ENCODE data around the gene DYNLT4. TPM values are rescaled to one million over a fixed set of nuclear protein-coding genes. Genes with fewer than 3 reads are reported as not detected.
"Not testable (repeated sequence)": the region's sequence is repeated elsewhere in the genome, so short reads cannot be mapped to it uniquely, and the experiment has no call there.

The DYNLT4 gene
- total RNA-seq, 2 donors from 2014 or later = 1.5 TPM; not detected in 1

DNA sequence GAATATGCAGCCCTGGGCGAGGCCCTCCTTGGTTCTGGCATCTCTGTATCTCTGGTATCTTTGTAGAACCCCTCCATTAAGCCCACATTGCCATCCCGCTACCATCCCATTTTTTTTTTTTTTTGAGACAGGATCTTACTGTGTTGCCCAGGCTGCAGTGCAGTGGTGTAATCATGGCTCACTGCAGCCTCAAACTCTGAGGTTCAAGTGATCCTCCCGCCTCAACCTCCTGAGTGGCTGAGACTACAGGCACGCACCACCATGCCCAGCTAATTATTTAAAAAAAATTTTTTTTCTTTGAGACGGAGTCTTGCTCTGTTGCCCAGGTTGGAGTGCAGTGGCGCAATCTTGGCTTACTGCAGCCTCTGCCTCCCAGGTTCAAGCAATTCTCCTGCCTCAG is 17.2 kb upstream of the DYNLT4 start:
- not testable (repeated sequence) for H3K27me3 Mint-ChIP-seq (ENCODE audit: low read depth); H3K27ac Mint-ChIP-seq; ATAC-seq (replicated peaks in 1 of 2); H3K9me3 Mint-ChIP-seq; DNase-seq; H3K4me3 Mint-ChIP-seq; H3K36me3 Mint-ChIP-seq (ENCODE audit: insufficient read depth in 2 of 2)
- peaks cover 28% of the 10 kb centered on the region for H3K4me1 Mint-ChIP-seq (ENCODE audit: low read depth)

DNA sequence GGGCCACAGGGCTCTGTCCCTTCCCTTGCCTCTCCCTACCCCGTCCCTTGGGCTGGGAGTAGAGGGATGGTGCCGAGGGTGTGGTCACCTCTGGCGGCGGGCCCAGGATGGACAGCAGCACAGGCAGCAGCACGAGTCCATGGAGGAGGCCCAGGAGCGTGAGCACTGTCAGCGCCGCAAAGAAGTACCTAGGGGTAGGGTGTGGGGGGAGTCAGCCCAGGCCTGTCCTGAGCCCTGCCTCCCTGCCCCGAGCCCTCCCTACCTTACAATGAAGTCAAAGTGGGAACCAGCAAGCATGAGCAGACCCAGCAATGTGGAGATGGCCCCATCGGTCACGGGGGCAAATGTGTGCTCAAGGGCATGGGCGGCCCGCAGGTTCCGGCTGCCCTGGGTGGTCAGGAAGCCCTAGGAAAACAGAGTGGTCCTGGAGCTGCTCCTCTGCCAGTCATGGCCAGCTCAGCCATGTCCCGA is 15.9 kb upstream of the DYNLT4 start:
- Mint-ChIP-seq H3K27me3 (ENCODE audit: low read depth) (no peaks in the 10 kb centered on the region), H3K4me1 (ENCODE audit: low read depth) (peaks cover 38% of the 10 kb centered on the region), H3K27ac (no peak overlapping the region), H3K4me3 (no peak overlapping the region), H3K36me3 (ENCODE audit: insufficient read depth in 2 of 2) (peaks cover 2% of the 10 kb centered on the region in 2 donors), H3K9me3 (no peaks in the 10 kb centered on the region)
- ATAC-seq (replicated peaks in 1 of 2) (no peak), DNase-seq (no peak)

DNA sequence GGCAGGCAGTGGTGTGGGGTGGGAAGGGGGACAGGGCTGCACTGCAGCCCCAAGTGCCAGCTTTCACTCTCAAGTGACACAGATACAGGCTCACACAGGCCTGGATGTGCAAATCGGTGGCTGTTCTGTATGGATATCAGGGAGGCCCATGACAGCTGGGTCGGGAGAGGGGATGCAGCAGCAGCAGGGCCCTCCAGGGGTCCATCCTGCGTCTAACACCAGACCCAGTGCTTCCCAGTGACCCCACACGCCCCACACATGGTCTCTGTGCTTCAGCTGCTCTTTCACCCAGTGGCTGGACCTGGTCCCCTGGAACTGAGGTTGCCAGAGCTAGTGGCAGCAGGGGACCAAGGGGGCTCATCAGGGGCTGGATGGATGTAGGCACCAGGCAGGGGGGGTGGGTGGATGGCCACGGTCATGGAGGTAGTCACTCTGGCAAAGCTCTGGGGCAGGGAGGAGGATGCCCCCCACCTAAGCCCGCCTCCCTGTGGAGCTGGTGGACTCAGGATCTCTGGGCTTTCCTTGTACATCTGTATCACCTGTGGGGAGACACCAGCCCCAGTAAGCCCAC is 15.1 kb upstream of the DYNLT4 start:
- Mint-ChIP-seq H3K27ac (no peak overlapping the region), H3K36me3 (ENCODE audit: insufficient read depth in 2 of 2) (peaks cover 3% of the 10 kb centered on the region in 2 donors), H3K27me3 (ENCODE audit: low read depth) (no peaks in the 10 kb centered on the region), H3K4me3 (no peak overlapping the region), H3K9me3 (no peaks in the 10 kb centered on the region), H3K4me1 (ENCODE audit: low read depth) (peaks cover 43% of the 10 kb centered on the region)
- DNase-seq (no peak), ATAC-seq (replicated peaks in 1 of 2) (no peak)

DNA sequence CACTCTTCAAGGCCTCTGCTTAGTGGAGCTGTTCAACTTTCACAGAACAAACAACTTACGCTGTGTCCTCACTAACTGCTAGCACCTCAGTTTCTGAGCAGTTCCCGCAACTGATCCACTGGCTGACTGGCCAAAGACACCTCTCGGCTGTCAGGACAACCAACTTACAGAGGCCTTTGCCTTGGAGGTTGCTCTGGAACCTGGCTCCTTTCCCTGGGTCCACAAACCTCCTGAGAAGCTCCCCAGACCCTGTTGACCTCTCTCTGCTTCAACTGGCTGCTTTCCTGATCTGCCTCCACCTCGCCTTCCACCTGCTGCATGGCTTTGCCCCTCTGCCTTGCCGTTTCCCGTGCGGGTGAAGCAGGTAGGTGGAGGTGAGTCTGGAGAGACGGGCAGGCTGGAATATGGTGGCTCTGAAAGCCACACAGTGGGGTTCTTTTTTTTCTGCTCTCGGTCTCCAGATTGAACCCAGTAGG is 14.1 kb upstream of the DYNLT4 start:
- Mint-ChIP-seq H3K27ac (peak overlapping the region; percentile 49), H3K9me3 (no peaks in the 10 kb centered on the region), H3K4me3 (peak overlapping the region; percentile 94 to 95), H3K27me3 (ENCODE audit: low read depth) (no peaks in the 10 kb centered on the region), H3K36me3 (ENCODE audit: insufficient read depth in 2 of 2) (peaks cover 3% of the 10 kb centered on the region in 2 donors), H3K4me1 (ENCODE audit: low read depth) (peaks cover 47% of the 10 kb centered on the region)
- ATAC-seq (replicated peaks in 1 of 2) (no peak), DNase-seq (no peak)

DNA sequence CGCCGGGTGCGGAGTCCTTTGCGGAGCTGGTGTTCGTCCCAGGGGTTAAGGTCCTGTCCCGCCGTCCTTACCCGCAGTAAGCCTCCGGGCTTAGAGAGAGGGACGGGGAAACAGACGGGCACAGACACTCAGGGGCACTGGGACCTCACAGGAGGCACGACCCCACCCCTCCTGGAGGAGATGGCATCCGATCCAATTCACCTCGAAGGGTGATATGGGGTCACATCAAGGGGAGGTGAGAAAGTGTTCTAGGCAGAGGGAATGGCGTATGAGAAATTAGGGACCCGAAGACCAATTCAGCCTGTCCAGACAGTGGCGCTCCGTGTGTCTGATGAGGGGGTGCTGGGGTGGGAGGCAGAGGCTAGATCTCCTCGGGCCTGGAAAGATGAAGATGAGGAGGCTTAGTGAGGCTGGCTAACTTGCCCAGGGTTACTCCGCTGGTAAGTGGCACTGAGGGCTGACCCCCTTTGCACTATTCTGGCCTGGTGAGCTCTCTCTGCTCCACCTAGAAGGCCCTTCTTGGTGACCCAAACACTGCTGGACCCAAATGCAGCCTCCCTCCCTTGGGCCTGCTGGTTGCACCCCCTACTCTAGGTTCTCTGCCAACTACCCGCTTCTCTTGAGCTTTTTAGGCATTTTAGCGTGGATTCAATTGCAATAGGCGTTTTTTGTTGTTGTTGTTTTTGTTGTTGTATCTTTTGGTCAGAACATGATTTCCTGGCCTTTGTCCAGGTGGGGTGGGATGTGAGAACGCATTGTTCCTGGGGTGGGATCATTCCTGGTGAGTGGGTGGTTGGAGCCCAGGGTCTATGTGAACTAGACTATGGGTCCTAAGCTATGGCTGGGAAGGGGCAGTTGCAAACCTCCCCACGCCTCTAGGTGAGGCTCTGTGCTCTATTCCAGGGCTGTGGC is 13.4 kb upstream of the DYNLT4 start:
- H3K36me3 Mint-ChIP-seq (ENCODE audit: insufficient read depth in 2 of 2) = peaks cover 3% of the 10 kb centered on the region in 2 donors
- H3K27ac Mint-ChIP-seq = peak overlapping the region; percentile 100
- no peaks in the 10 kb centered on the region for H3K27me3 Mint-ChIP-seq (ENCODE audit: low read depth)
- H3K9me3 Mint-ChIP-seq = no peaks in the 10 kb centered on the region
- H3K4me3 Mint-ChIP-seq = peak overlapping the region; percentile 94 to 95
- no peak for ATAC-seq (replicated peaks in 1 of 2)
- H3K4me1 Mint-ChIP-seq (ENCODE audit: low read depth) = peaks cover 48% of the 10 kb centered on the region
- DNase-seq = no peak

DNA sequence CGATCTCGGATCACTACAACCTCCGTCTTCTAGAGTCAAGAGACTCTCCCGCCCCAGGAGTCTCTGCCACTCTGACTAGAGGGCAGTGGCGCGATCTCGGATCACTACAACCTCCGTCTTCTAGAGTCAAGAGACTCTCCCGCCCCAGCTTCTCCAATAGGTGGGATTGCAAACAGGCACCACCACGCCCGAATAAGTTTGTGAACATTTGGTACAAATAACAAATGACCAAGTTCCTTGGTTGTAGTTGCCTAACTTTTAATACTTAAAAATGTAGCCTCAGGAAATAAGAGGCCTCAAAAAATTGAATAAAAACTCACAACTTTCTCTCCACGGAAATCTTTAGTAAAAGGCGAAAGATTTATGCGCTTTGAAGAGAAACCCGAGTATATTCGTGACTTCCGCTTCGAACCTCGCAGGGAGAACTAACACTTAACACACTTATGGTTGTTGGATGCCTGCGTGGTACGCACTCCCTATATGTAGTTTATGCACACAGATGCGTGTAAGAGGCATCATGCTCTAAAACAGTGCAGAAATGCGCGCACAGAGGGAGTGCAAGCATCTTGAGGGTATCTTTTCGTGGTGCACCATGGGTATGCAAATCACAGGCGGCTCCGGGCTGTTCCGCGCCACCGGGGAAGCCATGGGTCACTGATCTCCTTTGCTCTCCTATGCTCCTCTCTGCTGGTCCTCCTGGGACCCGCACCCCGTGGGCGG is 12.6 kb upstream of the DYNLT4 start:
- H3K27ac Mint-ChIP-seq = peak overlapping the region; percentile 100
- peak; percentile 85 to 92 for DNase-seq
- H3K9me3 Mint-ChIP-seq = no peaks in the 10 kb centered on the region
- peak overlapping the region; percentile 94 to 95 for H3K4me3 Mint-ChIP-seq
- H3K4me1 Mint-ChIP-seq (ENCODE audit: low read depth) = peaks cover 56% of the 10 kb centered on the region
- ATAC-seq (replicated peaks in 1 of 2) = peak; percentile 89 to 91
- H3K27me3 Mint-ChIP-seq (ENCODE audit: low read depth) = no peaks in the 10 kb centered on the region
- H3K36me3 Mint-ChIP-seq (ENCODE audit: insufficient read depth in 2 of 2) = peaks cover 8 to 10% of the 10 kb centered on the region in 2 donors

DNA sequence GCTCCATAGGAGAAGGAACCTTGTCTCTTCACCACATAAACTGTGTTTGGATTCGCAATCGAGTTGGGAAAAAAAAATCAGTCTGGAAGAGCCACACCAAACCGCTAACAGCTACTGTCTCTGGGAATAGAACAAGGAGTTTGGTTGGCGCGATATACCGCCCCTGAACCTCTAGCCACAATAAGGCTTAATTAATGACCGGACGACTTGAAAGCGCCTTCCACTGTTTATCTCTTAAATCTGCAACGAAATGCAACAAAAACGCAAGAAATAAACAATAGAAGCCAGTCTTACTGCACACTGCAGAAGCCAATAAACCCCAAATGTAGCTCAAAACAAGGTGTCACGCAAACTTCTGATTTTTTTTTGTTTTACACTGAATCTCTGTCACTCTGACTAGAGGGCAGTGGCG is 12.1 kb upstream of the DYNLT4 start:
- ATAC-seq (replicated peaks in 1 of 2) = no peak
- peak in 1 of 2 donors; percentile 45 for DNase-seq
- Mint-ChIP-seq H3K36me3 (ENCODE audit: insufficient read depth in 2 of 2) (peaks cover 8 to 13% of the 10 kb centered on the region in 2 donors), H3K4me3 (peak overlapping the region; percentile 94 to 95), H3K4me1 (ENCODE audit: low read depth) (peaks cover 61% of the 10 kb centered on the region), H3K27ac (peak overlapping the region; percentile 100), H3K27me3 (ENCODE audit: low read depth) (no peaks in the 10 kb centered on the region), H3K9me3 (no peaks in the 10 kb centered on the region)

DNA sequence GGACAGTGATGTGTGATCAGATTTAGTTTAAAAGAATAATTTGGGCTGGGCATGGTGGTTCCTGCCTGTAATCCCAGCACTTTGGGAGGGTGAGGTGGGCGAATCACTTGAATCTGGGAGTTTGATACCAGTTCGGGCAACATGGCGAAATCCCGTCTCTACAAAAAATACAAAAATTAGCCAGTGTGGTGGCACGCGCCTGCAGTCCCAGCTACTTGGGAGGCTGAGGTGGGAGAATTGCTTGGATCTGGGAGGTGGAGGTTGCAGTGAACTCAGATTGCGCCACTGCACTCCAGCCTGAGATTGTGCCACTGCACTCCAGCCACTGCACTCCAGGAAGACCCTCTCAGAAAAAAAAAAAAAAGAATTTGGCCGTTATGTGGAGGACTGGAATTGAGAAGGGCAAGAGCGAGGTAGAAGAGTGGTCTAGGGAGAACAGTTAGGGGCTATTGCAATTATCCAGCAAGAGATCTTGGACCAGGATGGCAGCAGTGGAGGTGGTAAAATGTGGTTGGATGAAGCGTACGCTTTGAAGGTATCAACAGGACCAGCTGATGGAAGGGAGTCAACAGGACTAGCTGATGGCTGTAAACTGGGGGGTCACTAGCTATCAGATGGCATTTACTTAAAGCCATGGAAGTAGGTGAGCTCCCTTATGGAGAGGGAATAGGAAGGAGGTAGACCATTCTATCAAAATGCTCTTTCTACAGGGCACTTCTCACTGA is 10.8 kb upstream of the DYNLT4 start:
- H3K36me3 Mint-ChIP-seq (ENCODE audit: insufficient read depth in 2 of 2) = peaks cover 8 to 15% of the 10 kb centered on the region in 2 donors
- no peaks in the 10 kb centered on the region for H3K27me3 Mint-ChIP-seq (ENCODE audit: low read depth)
- ATAC-seq (replicated peaks in 1 of 2) (no peak), DNase-seq (no peak)
- no peaks in the 10 kb centered on the region for H3K9me3 Mint-ChIP-seq
- H3K4me3 Mint-ChIP-seq = peak overlapping the region; percentile 50 to 94
- peak overlapping the region; percentile 100 for H3K27ac Mint-ChIP-seq
- peaks cover 66% of the 10 kb centered on the region for H3K4me1 Mint-ChIP-seq (ENCODE audit: low read depth)

DNA sequence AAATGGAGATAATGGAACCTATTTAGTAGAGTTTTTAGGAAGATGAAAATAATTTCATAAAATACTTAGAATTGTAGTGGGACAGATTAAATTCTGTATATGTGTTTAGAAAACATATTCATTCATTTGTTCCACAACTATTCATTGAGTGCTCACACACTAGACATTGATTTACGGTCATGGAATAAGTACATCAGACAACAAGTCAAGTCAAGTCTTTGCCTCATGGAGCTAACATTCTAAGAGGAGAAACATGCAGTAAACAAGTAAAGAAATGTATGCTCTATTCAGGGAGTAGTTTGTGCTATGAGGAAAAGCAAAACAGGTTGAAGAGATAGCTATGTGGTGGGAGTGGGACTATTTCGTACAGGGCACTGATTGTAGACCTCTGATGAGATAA is 10.2 kb upstream of the DYNLT4 start:
- Mint-ChIP-seq H3K9me3 (no peaks in the 10 kb centered on the region), H3K4me3 (peak overlapping the region; percentile 8 to 16), H3K27ac (peak overlapping the region; percentile 35), H3K36me3 (ENCODE audit: insufficient read depth in 2 of 2) (peaks cover 8 to 15% of the 10 kb centered on the region in 2 donors), H3K27me3 (ENCODE audit: low read depth) (no peaks in the 10 kb centered on the region), H3K4me1 (ENCODE audit: low read depth) (peaks cover 69% of the 10 kb centered on the region)
- DNase-seq = no peak
- no peak for ATAC-seq (replicated peaks in 1 of 2)

DNA sequence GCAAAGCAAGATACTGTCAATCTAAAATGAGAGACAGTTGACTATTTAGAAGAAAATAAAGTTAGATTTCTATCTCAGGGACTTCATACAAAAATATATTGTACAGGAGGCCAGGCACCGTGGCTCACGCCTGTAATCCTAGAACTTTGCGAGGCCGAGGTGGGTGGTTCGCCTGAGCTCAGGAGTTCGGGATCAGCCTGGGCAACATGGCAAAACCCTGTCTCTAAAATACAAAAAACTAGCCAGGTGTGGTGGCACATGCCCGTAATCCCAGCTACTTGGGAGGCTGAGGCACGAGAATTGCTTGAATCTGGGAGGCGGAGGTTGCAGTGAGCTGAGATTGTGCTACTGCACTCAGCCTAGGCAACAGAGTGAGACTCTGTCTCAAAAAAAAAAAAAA is 8.8 kb upstream of the DYNLT4 start:
- Mint-ChIP-seq H3K36me3 (ENCODE audit: insufficient read depth in 2 of 2) (peaks cover 11 to 15% of the 10 kb centered on the region in 2 donors), H3K4me3 (peak overlapping the region in 1 of 2 donors; percentile 84), H3K4me1 (ENCODE audit: low read depth) (peaks cover 76% of the 10 kb centered on the region)
- not testable (repeated sequence) for H3K27ac Mint-ChIP-seq; H3K27me3 Mint-ChIP-seq (ENCODE audit: low read depth); ATAC-seq (replicated peaks in 1 of 2); H3K9me3 Mint-ChIP-seq; DNase-seq

DNA sequence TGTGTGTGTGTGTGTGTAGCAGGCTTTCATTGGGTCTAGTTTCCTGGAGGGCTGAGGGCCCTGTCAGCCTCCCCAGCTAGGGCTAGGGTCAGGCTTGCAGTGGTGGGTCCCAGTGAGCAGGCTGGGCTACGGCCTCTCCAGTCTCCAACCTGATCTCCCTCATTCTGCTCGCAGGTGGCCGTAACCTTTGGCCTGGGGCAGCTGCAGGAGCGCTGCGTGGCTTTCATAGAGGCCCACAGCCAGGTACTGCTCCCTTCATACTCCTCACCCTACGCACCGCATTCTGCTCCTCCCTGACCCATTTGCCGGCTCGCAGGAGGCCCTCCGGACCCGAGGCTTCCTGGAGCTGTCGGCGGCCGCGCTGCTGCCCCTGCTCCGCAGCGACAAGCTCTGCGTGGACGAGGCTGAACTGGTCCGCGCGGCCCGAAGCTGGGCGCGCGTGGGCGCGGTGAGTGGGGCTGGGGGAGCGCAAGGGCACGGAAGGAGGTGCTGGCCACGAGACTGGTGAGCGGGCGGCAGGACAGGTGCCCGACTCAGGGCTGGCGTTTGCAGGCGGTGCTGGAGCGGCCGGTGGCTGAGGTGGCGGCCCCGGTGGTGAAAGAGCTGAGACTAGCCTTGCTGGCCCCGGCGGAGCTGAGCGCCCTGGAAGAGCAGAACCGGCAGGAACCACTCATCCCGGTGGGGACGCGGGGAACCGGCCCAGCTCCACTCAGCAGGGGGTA is 5.8 kb upstream of the DYNLT4 start:
- Mint-ChIP-seq H3K27ac (peak overlapping the region; percentile 20), H3K4me1 (ENCODE audit: low read depth) (peaks cover 77% of the 10 kb centered on the region), H3K36me3 (ENCODE audit: insufficient read depth in 2 of 2) (peaks cover 9 to 14% of the 10 kb centered on the region in 2 donors), H3K9me3 (no peaks in the 10 kb centered on the region), H3K4me3 (peak overlapping the region; percentile 84 to 99), H3K27me3 (ENCODE audit: low read depth) (no peaks in the 10 kb centered on the region)
- DNase-seq = no peak
- ATAC-seq (replicated peaks in 1 of 2) = no peak

DNA sequence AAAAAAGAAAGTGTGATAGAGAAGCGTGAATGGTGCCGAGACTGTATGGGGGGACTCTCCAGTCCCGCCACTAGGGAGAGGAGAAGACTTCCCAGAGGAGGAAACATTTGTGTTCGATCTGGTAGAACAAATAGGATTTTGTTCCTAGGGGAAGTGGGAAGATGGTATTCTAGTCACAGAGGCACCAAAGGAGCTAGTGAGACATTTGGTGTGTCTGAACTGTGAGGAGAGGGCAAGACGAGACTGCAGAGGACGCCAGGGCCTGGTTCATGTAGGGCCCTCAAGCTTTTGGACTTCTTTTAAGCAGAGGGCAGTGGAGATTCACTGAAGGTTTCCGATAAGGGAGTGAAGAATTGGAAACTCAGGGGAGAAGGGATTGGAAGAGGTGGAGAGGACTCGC is 4.1 kb upstream of the DYNLT4 start:
- ATAC-seq (replicated peaks in 1 of 2) = no peak
- Mint-ChIP-seq H3K27ac (peak overlapping the region; percentile 79), H3K9me3 (no peaks in the 10 kb centered on the region), H3K36me3 (ENCODE audit: insufficient read depth in 2 of 2) (peaks cover 8 to 20% of the 10 kb centered on the region in 2 donors), H3K4me1 (ENCODE audit: low read depth) (peaks cover 81% of the 10 kb centered on the region), H3K4me3 (peak overlapping the region; percentile 84 to 99), H3K27me3 (ENCODE audit: low read depth) (no peaks in the 10 kb centered on the region)
- no peak for DNase-seq
